Kidney (tissue), 14 donors: ENCODE data around the gene CBFA2T3. TPM values are rescaled to one million over a fixed set of nuclear protein-coding genes. Genes with fewer than 3 reads are reported as not detected.

Source experiments
- DNase-seq, 5 donors: peaks; one replicate each; pipeline ENCODE4 v3.0.0-alpha.2; 2013 to 2020
- FAIRE-seq: peaks from 2 replicates; lab custom pipeline; 2012; peaks lifted over from hg19 to GRCh38; lab: Jason Lieb, UNC
- H3K27ac ChIP-seq, 2 donors: one replicate each; pipeline ENCODE4 v1.7.0; 2013; ENCODE audit warnings: low read depth in 2 of 2, low read length in 2 of 2, inconsistent platforms in 1 of 2
- H3K27me3 ChIP-seq: one replicate; pipeline ENCODE4 v1.7.1; 2013; ENCODE audit warnings: low read length, inconsistent platforms; ENCODE audit not compliant: control insufficient read depth, insufficient read depth
- H3K36me3 ChIP-seq, 3 donors: one replicate each; pipeline versions ENCODE4 v1.7.0 to v1.7.1; 2013; ENCODE audit warnings: low read length in 3 of 3, control low read depth in 1 of 3, inconsistent platforms in 1 of 3; ENCODE audit not compliant: insufficient read depth in 3 of 3, control insufficient read depth in 2 of 3
- H3K4me1 ChIP-seq, 3 donors: one replicate each; pipeline versions ENCODE4 v1.7.0 to v1.7.1; 2013; ENCODE audit warnings: low read length in 3 of 3, inconsistent platforms in 1 of 3, low read depth in 1 of 3; ENCODE audit not compliant: control insufficient read depth in 2 of 3, insufficient read depth in 2 of 3
- H3K4me3 ChIP-seq, 3 donors: one replicate each; pipeline versions ENCODE4 v1.7.0 to v1.8.1; 2013; ENCODE audit warnings: low read length in 3 of 3, control low read depth in 1 of 3, inconsistent platforms in 1 of 3
- H3K9ac ChIP-seq, 3 donors: one replicate each; pipeline versions ENCODE4 v1.7.0 to v1.7.1; 2013; ENCODE audit warnings: low read length in 3 of 3, control low read depth in 1 of 3, inconsistent platforms in 1 of 3
- H3K9me3 ChIP-seq, 3 donors: one replicate each; pipeline versions ENCODE4 v1.7.0 to v1.7.1; 2013; ENCODE audit warnings: low read length in 3 of 3, control low read depth in 1 of 3, inconsistent platforms in 1 of 3; ENCODE audit not compliant: control insufficient read depth in 2 of 3, insufficient read depth in 1 of 3
- CTCF ChIP-seq: IDR thresholded peaks from 3 replicates; pipeline ENCODE4 v1.5.1; 2012; ENCODE audit warnings: mild to moderate bottlenecking, moderate library complexity, borderline replicate concordance; ENCODE audit not compliant: insufficient read depth; ENCODE audit errors: extremely low read depth
- intact Hi-C: fragments of 100-400 bp; cut with DNase I; formaldehyde crosslinking; loops from one replicate; pipeline ENCODE4 v1.11.1; 2022
- polyA plus RNA-seq: library from polyadenylated mRNA; stranded (reverse); fragments of 350-450 nt; fragmentation: Illumina TruSeq; extraction: RNeasy Lipid Tissue Mini Kit (QIAGEN cat#74804); gene quantifications from one replicate; pipeline ENCODE4 v1.2.3, GENCODE V29; 2014; ENCODE audit warnings: low read depth, low replicate concordance; ENCODE audit not compliant: insufficient read depth
- total RNA-seq: library from RNA; stranded (reverse); fragmentation: NEBNext Ultra II Directional; extraction: Animal tissue kit (Norgen Biotek cat#: 25700); gene quantifications from one replicate; pipeline ENCODE4 v1.2.1, GENCODE V29; 2021
- donor health status: control.
- donor health status: control.
- donor health status: control.
- donor health status: control.
- donor health status: control.
- donor health status: DM: yes; HTN: yes; CAD: no.
- donor health status: Normal renal cell carcinoma (clear cell type).

Gene CBFA2T3
- total and polyA plus RNA-seq, 2 donors from 2014 or later = 0.75 to 8.0 TPM

- peak; percentile 69 for TF ChIP-seq CTCF
- peak overlapping the region; percentile 57 to 91 (median 60) for H3K9ac ChIP-seq
- FAIRE-seq (no peak), DNase-seq (peak; percentile 71 to 90 (median 81))
- H3K4me1 ChIP-seq = peaks cover 0 to 14% (median 3%) of the 10 kb centered on the region in 3 donors
- intact Hi-C loops = no loop called here
- no peaks in the 10 kb centered on the region for H3K27me3 ChIP-seq
- no peaks in the 10 kb centered on the region for H3K9me3 ChIP-seq
- peaks cover 2 to 30% (median 3%) of the 10 kb centered on the region in 3 donors for H3K36me3 ChIP-seq
- peak overlapping the region; percentile 79 to 96 (median 83) for H3K4me3 ChIP-seq
- H3K27ac ChIP-seq = no peak overlapping the region
Measured at GRCh38 chr16:88857728-88858339, 119.2 kb downstream of the CBFA2T3 start.

- peak; percentile 98 to 99 (median 98) for DNase-seq
- H3K27ac ChIP-seq = peak within 1 kb of the TSS in 1 of 2 donors; percentile 67
Measured at GRCh38 chr16:88856828-88857727, 119.9 kb downstream of the CBFA2T3 start, which contains the start of the genes GALNS and TRAPPC2L. Gene GALNS (minus strand): TSS chr16:88856947. CDS start chr16:88856877, 70 bp downstream. Gene TRAPPC2L (plus strand): TSS chr16:88857127. CDS start chr16:88857151, 24 bp downstream.

More at GRCh38 chr16:88856828-88857727, 119.9 kb downstream of the CBFA2T3 start, which contains the start of the genes GALNS and TRAPPC2L:
- peaks cover 0 to 14% (median 3%) of the 10 kb centered on the region in 3 donors for H3K4me1 ChIP-seq
- no peak for TF ChIP-seq CTCF
- intact Hi-C loops = no loop called here
- no peaks in the 10 kb centered on the region for H3K9me3 ChIP-seq
- H3K9ac ChIP-seq = peak within 1 kb of the TSS; percentile 57 to 91 (median 60)
- no peaks in the 10 kb centered on the region for H3K27me3 ChIP-seq
- H3K36me3 ChIP-seq = peaks cover 2 to 23% (median 3%) of the 10 kb centered on the region in 3 donors
- H3K4me3 ChIP-seq = peak within 1 kb of the TSS; percentile 79 to 96 (median 83)
- FAIRE-seq = no peak
